ENCODE data around the gene MDP1.

GRCh38 chr14:24213866-24214662, 1.8 kb downstream of the MDP1 start:
- TF ChIP-seq GATA2 (IDR thresholded peaks at IDR 0.05; ENCODE audit: low read depth, low read length) (no peak), GATA3 (IDR thresholded peaks at IDR 0.05; ENCODE audit: low read depth, low read length) (no peak)

Data from SH-SY5Y (cell line).